Activated CD8-positive, alpha-beta memory T cell treated with anti-CD3 and anti-CD28 coated beads for 1 hour (primary cell): ENCODE results near the gene AP5B1.
"Not testable (repeated sequence)": the region's sequence is repeated elsewhere in the genome, so short reads cannot be mapped to it uniquely, and the experiment has no call there.

Source experiments
- DNase-seq, 2 donors: peaks; one replicate each; pipeline ENCODE4 v3.0.0-alpha.2; 2020; ENCODE audit warnings: low read depth in 1 of 2; ENCODE audit errors: extremely low read depth in 1 of 2

AP5B1 gene

DNA sequence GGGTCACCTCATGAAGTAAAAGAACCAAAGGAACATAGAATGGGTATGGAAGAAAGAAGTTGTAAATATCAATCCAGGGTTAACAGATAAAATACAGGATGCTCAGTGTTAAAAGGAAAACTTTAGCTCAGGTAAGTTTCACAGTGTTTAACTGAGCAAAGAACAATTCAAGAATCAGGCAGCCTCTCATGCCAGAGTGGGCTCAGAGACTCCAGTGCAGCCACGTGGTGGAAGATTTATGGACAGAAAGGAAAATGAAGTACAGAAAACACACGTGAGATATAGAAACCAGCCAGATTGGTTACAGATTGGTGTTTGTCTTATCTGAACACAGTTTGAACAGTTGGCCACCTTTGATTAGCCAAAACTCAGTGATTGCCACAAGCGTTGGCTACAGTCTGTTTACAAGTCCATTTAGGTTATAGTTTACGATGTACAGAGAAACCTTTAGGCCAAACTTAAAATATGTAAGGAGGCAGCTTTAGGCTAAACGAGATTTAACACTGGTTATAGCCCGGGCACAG, 9.1 kb downstream of the AP5B1 start:
- no peak for DNase-seq

GRCh38 chr11:65770951-65771567, 9.7 kb downstream of the AP5B1 start:
- DNase-seq = no peak

DNA sequence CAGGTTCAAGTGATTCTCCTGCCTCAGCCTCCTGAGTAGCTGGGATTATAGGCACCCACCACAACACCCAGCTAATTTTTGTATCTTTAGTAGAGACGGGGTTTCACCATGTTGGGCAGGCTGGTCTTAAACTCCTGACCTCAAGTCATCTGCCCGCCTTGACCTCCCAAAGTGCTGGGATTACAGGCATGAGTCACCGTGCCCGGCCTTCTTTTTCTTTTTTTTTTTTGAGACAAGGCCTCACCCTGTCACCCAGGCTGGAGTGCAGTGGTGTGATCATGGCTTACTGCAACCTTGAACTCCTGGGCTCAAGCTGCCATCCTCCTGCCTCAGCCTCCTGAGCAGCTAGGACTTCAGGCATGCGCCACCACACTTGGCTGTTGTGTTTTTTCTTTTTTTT, 13.0 kb downstream of the AP5B1 start:
- not testable (repeated sequence) for DNase-seq

- DNase-seq = no peak
Measured at GRCh38 chr11:65767406-65767805, 13.4 kb downstream of the AP5B1 start.

DNA sequence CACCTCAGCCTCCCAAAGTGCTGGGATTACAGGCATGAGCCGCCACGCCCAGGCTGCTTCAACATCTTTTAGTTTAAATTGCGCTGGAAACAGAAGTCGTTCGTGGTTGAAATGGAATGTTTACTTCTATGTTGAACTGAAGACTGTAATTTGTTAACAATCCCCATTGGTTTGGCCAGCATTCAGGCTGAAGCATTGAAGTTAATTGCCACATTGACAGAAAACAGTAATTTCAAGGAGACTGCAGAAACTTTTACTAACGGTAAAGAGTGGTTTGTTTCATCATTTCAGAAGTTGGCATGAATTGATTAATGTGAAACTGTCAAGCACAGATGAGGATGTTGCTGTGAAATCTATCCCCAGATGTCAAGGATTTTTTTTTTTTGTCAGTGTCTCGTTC, 14.2 kb downstream of the AP5B1 start:
- DNase-seq = no peak

GRCh38 chr11:65764434-65764833, 16.3 kb downstream of the AP5B1 start:
- no peak for DNase-seq

- not testable (repeated sequence) for DNase-seq
Measured at GRCh38 chr11:65762816-65763215, 18.0 kb downstream of the AP5B1 start.

DNA sequence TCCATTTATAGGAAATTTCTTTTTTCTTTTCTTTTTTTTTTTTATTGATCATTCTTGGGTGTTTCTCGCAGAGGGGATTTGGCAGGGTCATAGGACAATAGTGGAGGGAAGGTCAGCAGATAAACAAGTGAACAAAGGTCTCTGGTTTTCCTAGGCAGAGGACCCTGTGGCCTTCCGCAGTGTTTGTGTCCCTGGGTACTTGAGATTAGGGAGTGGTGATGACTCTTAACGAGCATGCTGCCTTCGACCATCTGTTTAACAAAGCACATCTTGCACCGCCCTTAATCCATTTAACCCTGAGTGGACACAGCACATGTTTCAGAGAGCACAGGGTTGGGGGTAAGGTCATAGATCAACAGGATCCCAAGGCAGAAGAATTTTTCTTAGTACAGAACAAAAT, 18.6 kb downstream of the AP5B1 start:
- DNase-seq = not testable (repeated sequence)

DNA sequence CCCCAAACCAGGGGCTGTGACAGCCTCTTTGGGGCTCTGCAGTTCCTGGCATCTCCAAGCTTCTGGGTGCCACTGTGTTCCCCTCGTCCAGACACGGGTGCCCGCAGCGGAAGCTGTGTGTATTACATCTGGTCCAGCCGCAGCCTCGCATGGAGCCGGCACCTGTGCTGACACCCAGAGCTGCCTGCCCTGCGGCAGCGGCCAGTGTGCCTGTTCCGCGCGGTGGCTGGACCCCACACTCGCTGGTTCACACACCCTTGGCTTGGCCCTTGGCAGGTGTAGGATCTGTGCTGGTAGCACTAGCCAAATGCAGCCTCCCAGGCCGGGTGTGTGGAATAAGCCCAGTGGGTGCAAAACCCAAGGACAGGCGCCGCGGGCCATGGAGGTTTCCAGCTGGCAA, 35.7 kb downstream of the AP5B1 start:
- DNase-seq = no peak

DNA sequence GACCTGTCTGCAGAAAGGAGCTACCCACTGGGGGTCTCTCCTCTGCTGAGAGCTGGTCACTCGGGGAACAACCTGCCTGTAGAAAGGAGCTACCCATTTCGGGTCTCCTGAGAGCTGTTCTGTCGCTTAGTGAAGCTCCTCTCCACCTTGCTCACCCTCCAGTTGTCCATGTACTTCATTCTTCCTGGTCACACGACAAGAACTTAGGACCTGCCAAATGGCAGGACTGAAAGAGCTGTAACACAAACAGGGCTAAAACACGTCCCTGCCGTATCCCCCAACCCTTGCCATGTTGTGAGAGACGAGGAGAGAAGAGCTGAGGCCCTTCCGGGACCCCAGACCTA, 36.1 kb downstream of the AP5B1 start:
- no peak for DNase-seq

DNA sequence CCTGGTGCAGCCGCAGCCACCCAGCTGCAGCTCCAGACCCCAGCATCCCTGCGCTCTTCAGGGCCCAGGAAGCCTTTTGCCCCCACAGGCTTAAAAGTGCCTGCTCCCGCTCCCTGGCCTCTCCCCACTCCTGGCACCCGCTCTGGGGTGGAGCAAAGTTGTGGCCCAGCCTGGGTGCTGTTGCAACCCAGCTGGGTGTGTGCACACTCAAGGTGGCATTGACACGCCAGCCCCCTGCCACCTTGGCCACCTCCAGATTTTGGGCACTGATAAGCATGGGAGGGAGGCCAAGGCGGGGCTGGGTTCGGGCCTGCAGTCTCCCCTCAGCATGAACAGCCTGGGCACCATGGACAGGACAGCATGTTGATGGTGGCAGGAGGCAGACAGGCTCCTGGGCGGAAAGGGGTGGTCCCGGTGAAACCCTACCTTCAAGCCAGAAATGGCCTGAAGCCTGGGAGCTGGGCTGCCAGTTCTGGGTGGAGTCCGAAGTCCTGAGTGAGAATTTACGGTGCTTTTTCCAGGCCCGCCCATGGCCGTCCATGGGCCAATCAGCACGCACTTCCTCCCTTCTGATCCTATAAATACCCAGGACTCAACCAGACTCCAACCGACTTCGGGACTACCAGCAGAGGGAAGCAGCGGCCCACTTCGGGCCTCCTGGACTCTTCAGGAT, 36.6 kb downstream of the AP5B1 start:
- DNase-seq = no peak

DNA sequence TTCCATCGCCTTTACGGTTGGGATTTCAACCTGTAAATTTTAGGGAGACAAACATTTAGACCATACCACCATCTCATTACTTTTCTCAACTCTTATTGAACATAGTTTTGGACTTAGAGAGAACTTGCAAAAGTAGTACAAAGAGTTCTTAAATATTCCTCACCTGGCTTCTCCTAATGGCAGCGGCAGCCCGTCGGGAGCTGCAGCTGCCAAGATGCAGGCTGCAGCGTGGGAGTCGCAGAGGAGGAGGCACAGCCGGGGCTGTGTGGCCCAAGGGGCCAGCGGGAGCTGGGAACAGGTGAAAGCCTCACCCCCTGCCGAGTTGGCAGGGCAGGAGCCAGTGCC, 37.1 kb downstream of the AP5B1 start:
- no peak for DNase-seq

DNA sequence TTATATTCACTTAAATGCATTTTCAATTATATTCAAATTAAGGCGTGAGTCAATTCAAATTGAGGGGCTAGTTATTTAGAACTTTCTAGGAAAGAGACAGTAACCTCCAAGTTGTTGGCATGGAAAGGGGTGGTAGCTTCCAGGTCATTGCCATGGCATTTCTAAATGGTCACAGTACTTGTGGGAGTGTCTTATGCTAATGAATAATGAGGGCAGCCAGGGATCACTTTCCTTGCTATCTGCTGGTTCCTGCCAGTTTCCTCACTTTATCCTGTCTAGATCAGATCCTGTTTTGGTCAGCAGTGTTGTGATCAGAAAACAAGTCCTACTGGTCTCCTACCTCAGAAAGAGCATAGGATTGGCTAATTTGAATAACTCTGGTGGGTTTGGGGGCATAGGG, 38.4 kb downstream of the AP5B1 start:
- no peak for DNase-seq

DNA sequence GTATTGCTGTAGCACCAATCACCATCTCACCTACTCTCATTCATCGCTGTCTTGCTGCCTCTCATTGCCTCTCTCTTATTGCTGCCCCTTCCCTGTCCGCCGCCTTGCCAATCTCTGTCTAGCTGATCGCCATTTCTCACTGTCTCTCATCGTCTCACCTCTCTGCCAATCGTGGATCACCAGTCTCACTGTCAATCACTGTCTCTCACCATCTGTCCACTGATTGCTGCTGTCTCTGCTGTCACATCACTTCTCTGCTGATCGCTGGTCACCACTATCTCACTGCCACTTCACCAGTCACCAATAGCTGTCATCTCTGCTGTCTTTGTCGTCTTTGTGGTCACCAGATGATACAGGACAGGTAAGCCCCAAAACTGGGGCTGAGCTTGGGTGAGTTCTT, 39.6 kb downstream of the AP5B1 start:
- no peak for DNase-seq

DNA sequence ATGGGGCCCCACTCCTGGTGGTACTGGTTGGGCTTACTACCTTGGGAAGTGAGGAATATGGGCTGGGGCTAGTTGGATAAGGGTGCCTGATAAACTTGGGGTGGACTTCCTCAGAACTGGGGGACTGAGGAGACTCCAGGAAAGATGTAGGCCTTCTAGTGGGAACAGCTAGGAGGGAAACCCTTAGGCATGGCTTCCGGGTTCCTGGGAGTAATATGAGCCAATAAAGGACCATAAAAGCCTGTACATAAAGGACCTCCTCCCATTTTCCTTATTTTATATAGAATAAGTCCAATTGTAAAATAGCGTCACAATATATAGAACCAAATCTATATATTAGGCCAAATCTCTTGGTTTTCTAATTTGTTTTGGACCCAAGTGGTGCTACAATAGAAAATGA, 41.8 kb downstream of the AP5B1 start:
- no peak for DNase-seq

DNA sequence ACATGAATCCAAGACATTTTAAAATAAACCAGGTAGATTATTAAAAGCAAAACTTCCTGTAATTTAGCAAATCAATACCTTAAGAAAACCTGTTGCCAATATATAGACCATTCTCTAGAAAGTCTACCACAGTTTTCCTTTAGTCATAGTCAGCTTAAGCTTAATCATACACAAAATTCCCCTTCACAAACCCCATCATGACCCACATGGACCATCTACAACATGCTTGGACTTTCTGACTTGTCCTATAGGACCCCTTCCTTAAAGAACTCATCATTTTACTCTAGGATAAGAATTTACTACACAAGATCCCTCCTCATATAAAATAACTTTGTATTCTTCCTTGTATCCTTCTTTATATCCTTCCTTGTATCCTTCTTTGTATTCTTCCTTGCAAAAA, 44.0 kb downstream of the AP5B1 start:
- DNase-seq = no peak

GRCh38 chr11:65735111-65735510, 45.7 kb downstream of the AP5B1 start:
- not testable (repeated sequence) for DNase-seq

DNA sequence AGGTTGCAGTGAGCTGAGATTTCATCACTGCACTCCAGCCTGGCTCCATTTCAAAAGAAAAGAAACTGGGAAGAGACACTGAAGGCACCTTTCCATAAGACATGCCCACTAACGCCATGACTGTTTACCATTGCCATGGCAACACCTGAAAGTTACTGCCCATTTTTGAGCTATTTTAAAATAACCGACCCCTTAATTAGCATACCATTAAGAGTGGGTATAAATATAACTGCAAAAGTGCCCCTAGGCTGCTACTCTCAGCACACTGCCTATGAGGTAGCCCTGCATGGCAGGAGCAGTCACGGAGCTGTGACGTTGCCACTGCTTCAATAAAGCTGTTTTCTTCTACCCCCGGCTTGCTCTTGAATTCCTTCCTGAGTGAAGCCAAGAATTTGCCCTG, 50.3 kb downstream of the AP5B1 start:
- DNase-seq = no peak

DNA sequence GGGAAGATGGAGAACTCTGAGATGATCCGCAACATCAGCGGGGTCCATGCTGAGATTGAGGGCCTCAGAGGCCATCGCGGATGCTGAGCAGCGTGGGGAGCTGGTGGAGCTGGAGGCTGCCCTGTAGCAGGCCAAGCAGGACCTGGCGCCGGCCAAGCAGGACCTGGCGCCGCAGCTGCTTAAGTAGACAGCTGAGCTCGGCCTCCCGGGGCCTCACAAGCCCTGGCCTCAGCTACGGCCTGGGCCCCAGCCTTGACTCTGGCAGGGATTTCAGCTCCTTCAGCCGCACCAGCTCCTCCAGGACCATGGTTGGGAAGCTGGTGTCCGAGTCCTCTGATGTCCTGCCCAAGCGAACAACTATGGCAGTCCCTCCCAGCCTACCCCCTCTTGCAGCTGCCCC, 52.9 kb downstream of the AP5B1 start:
- DNase-seq = no peak

DNA sequence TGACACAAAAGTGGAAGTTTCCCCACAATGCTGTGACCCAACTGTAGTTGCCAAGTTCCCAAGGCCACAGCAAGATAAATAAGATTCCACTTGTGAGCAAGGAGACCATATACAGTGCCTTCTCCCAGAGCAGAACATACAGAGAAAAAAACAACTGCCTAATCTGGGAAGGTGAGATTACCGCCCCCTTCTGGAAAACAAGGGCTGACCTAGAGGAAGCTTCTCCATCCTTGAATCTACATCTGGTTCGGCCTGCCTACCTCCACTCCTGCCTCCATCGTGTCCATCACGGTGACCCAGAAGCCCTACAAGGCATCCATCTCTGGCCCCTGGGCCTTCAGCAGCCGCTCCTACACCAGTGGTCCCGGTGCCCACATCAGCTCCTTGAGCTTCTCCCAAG, 54.1 kb downstream of the AP5B1 start:
- no peak for DNase-seq
